A549 (cell line): ENCODE measurements around the gene PCNX3. TPM values are rescaled to one million over a fixed set of nuclear protein-coding genes. Genes with fewer than 3 reads are reported as not detected.

Experiments used
- ATAC-seq, 2 experiments: fragments of 200-7000 bp in 1 of 2; fragments of >200 bp in 1 of 2; cut with Nextera tagmentation in 1 of 2; cut with Tn5 transposase in 1 of 2; 3 replicates each; pipeline versions ENCODE4 v1.8.0 to v1.9.1; 2018 to 2020; ENCODE audit warnings: mild to moderate bottlenecking in 1 of 2, moderate library complexity in 1 of 2
- CTCF ChIA-PET: fragments of 300-600 bp; sonication (Branson Sonifier 250); formaldehyde crosslinking; extraction: SDS; loops from one replicate; lab custom pipeline; 2021; ENCODE audit warnings: antibody characterized with exemption, inconsistent platforms; lab: Yijun Ruan, JAX
- POLR2A ChIA-PET: fragments of 350-600 bp; formaldehyde crosslinking; extraction: SDS; loops from one replicate; lab custom pipeline; 2021; ENCODE audit warnings: antibody characterized with exemption, inconsistent platforms; lab: Yijun Ruan, JAX
- DNase-seq, 2 experiments: peaks; one replicate each; pipeline versions ENCODE4 v3.0.0 to v3.0.0-alpha.2; 2011 to 2016; ENCODE audit warnings: low read depth in 1 of 2, low spot score in 1 of 2
- FAIRE-seq: peaks from 2 replicates; lab custom pipeline; 2011; peaks lifted over from hg19 to GRCh38; lab: Jason Lieb, UNC
- H3K27ac ChIP-seq, 2 experiments: fragments of >200 bp; sonication (Bioruptor Twin); formaldehyde crosslinking; 3 replicates each; pipeline ENCODE4 v1.5.1; 2016 to 2017
- H3K4me1 ChIP-seq: fragments of >200 bp; sonication (Bioruptor Twin); formaldehyde crosslinking; 3 replicates; pipeline ENCODE4 v1.6.1; 2016
- H3K4me2 ChIP-seq: fragments of >200 bp; sonication (Bioruptor Twin); formaldehyde crosslinking; 3 replicates; pipeline ENCODE4 v1.6.1; 2016
- H3K4me3 ChIP-seq: fragments of >200 bp; sonication (Bioruptor Twin); formaldehyde crosslinking; 3 replicates; pipeline ENCODE4 v1.5.1; 2016
- H3K9me3 ChIP-seq: fragments of >200 bp; sonication (Bioruptor Twin); formaldehyde crosslinking; 3 replicates; pipeline ENCODE4 v1.6.1; 2016
- CBX2 ChIP-seq: fragments of 200-600 bp; sonication (generic); IDR thresholded peaks from 2 replicates; pipeline ENCODE4 v1.6.1; 2016; ENCODE audit warnings: low read depth, mild to moderate bottlenecking, borderline replicate concordance
- CBX8 ChIP-seq: fragments of 200-600 bp; sonication (generic); IDR thresholded peaks from 2 replicates; pipeline ENCODE4 v1.6.1; 2016
- CEBPB ChIP-seq, 2 experiments: fragments of >200 bp in 1 of 2; sonication (Bioruptor Twin) in 1 of 2; formaldehyde crosslinking in 1 of 2; IDR thresholded peaks; 2 replicates each; pipeline ENCODE4 v1.6.1; 2012 to 2016
- EHMT2 ChIP-seq: fragments of 200-600 bp; sonication (generic); IDR thresholded peaks from 2 replicates; pipeline ENCODE4 v1.6.1; 2016; ENCODE audit warnings: antibody characterized with exemption, low read depth, mild to moderate bottlenecking, moderate library complexity
- HDAC2 ChIP-seq: fragments of 200-600 bp; sonication (generic); IDR thresholded peaks from 2 replicates; pipeline ENCODE4 v1.6.1; 2016
- HEYL ChIP-seq: fragments of 250-450 bp; sonication (Bioruptor Pico); IDR thresholded peaks from 2 replicates; pipeline ENCODE4 v1.8.0; 2021; ENCODE audit warnings: mild to moderate bottlenecking, moderate library complexity
- HOXA7 ChIP-seq: fragments of 250-450 bp; sonication (Bioruptor Pico); IDR thresholded peaks from 2 replicates; pipeline ENCODE4 v1.5.0; 2020; ENCODE audit warnings: mild to moderate bottlenecking, moderate library complexity
- HOXB13 ChIP-seq: fragments of 250-450 bp; sonication (Bioruptor Pico); IDR thresholded peaks from 2 replicates; pipeline ENCODE4 v1.5.0; 2020; ENCODE audit warnings: low read depth, mild to moderate bottlenecking, moderate library complexity
- MAFK ChIP-seq: fragments of 450-650 bp; IDR thresholded peaks from 2 replicates; pipeline ENCODE4 v1.6.1; 2014; ENCODE audit not compliant: partially characterized antibody
- MAZ ChIP-seq: fragments of 150-350 bp; IDR thresholded peaks from 2 replicates; pipeline ENCODE4 v1.6.1; 2014; ENCODE audit warnings: antibody characterized with exemption, low read depth, low read length, borderline replicate concordance
- NFE2L2 ChIP-seq: fragments of 150-350 bp; conservative IDR thresholded peaks from 2 replicates; pipeline ENCODE4 v1.6.1; 2014; ENCODE audit warnings: low read length
- NPAS2 ChIP-seq: fragments of 250-450 bp; sonication (Bioruptor Pico); IDR thresholded peaks from 2 replicates; pipeline ENCODE4 v1.8.0; 2022; ENCODE audit warnings: mild to moderate bottlenecking, moderate library complexity, borderline replicate concordance
- POLR2A ChIP-seq: IDR thresholded peaks from 2 replicates; pipeline ENCODE4 v1.6.1; 2012; ENCODE audit warnings: mild to moderate bottlenecking, low read length
- POLR2AphosphoS2 ChIP-seq: conservative IDR thresholded peaks from 2 replicates; pipeline ENCODE4 v1.6.1; 2012; ENCODE audit warnings: low read length, improper control_type of control experiment, inconsistent platforms
- RAD21 ChIP-seq, 2 experiments: fragments of >200 bp in 1 of 2; sonication (Bioruptor Twin) in 1 of 2; formaldehyde crosslinking in 1 of 2; IDR thresholded peaks in 1 of 2; conservative IDR thresholded peaks in 1 of 2; 2 replicates in 1 of 2; 3 replicates in 1 of 2; pipeline ENCODE4 v1.6.1; 2012 to 2018; ENCODE audit warnings: inconsistent platforms in 1 of 2
- RCOR1 ChIP-seq: fragments of 150-350 bp; IDR thresholded peaks from 2 replicates; pipeline ENCODE4 v1.6.1; 2014; ENCODE audit warnings: antibody characterized with exemption, low read length, low read depth
- RFX5 ChIP-seq: fragments of 450-650 bp; IDR thresholded peaks from 2 replicates; pipeline ENCODE4 v1.7.1; 2014; ENCODE audit warnings: antibody characterized with exemption, mild to moderate bottlenecking, moderate library complexity
- ZC3H11A ChIP-seq: fragments of 450-650 bp; IDR thresholded peaks from 2 replicates; pipeline ENCODE4 v1.6.1; 2014; ENCODE audit warnings: antibody characterized with exemption, mild to moderate bottlenecking
- ZNF302 ChIP-seq: fragments of 250-450 bp; sonication (Bioruptor Pico); IDR thresholded peaks from 2 replicates; pipeline ENCODE4 v1.9.0; 2021; ENCODE audit warnings: inconsistent platforms, mild to moderate bottlenecking, moderate library complexity
- WGBS: methylation state at CpG from one replicate; pipeline ENCODE4 v1.1.6; 2017; ENCODE audit errors: missing lambda C conversion rate; 5-methylcytosine and 5-hydroxymethylcytosine counted together
- polyA plus RNA-seq, 4 experiments: library from polyadenylated mRNA; depleted of rRNA in 3 of 4; stranded (reverse); fragments of >200 nt; fragmentation: RNase III in 1 of 4; extraction: RNeasy Plus Mini Kit Qiagen cat#74134 plus additional on column Dnase treatment in 1 of 4; gene quantifications; 2 replicates in 3 of 4; 3 replicates in 1 of 4; pipeline ENCODE4 v1.2.3, GENCODE V29; 2011 to 2017
- TF ChIP-seq, protein P1 (sequence below): fragments of 150-350 bp; IDR thresholded peaks from 2 replicates; pipeline ENCODE4 v1.6.1; 2014; ENCODE audit warnings: low read depth, mild to moderate bottlenecking, low read length
- TF ChIP-seq, protein P2 (sequence below): fragments of >200 bp; sonication (Bioruptor Twin); formaldehyde crosslinking; IDR thresholded peaks from 3 replicates; pipeline ENCODE4 v1.6.1; 2016
- TF ChIP-seq, protein P3 (sequence below): IDR thresholded peaks from 2 replicates; pipeline ENCODE4 v1.6.1; 2012; ENCODE audit warnings: low read depth, borderline replicate concordance
- TF ChIP-seq, protein P4 (sequence below): fragments of >200 bp; sonication (Bioruptor Twin); formaldehyde crosslinking; IDR thresholded peaks from 3 replicates; pipeline ENCODE4 v1.5.1; 2016
- TF ChIP-seq, protein P5 (sequence below): fragments of 250-450 bp; sonication (Bioruptor Pico); IDR thresholded peaks from 2 replicates; pipeline ENCODE4 v1.5.0; 2021; ENCODE audit warnings: mild to moderate bottlenecking, moderate library complexity, borderline replicate concordance

Gene PCNX3
- polyA plus RNA-seq, 2 of the 4 experiments (the other 2 are of a cell fraction): 14.2 to 29.7 TPM

DNA sequence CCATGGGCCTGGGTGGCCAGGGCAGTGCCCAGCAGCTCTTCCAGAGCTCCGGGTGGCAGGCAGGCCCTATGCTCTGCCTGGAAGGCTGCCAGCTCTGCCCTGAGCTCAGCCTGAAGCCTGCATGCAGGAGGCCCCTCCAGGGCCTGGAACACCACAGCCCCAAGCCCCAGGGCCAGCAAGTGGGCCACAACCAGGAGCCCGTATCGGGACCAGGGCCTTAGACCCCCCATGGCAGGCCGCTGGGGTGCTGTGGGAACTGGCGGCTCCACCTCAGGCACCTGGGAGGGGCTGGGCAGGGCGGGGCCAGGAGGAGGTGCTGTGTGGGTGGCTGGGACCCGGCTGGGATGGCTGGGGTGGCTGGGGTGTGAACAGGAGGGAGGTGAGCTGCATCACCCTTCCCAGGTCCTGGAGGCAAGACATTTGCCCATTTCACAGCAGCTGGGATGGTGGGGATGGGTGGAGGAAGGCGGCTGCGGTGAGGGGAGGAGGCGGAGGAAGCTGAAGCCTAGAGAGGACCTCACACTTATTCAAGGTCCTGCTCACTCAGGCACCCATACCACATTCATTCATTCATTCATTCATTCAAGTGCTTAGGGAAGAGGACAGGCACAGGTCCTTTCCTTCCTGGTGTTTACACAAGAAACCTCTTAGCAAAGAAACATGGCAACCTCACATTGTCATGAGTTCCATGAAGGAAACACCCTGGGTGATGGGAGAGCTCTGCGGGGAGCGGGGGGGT is 19.9 kb upstream of the PCNX3 start, which contains the start of gene KCNK7:
KCNK7 (minus strand) TSS at position 258 of the 739 bp plus-strand sequence; CDS start at position 230, 28 bp downstream.
- FAIRE-seq: no peak
- H3K27ac ChIP-seq: 0 out of 6 replicates have a peak within 1 kb of the TSS, but pooled peaks of 1 of the 2 experiments have one; percentile 16
- DNase-seq: no peak
- no peak within 1 kb of the TSS for H3K4me2 ChIP-seq
- ATAC-seq: peak; percentile 7 to 28; a peak in 4 of 6 replicates
- no peak within 1 kb of the TSS for H3K4me3 ChIP-seq
- H3K4me1 ChIP-seq: no peaks in the 10 kb centered on the region; the same call in 2 of the 3 replicates
- CTCF ChIA-PET: interaction anchor here (0.9 to 20.1 kb wide), 8 partner anchors 6 to 180 kb away, joined by 3 to 249 read pairs (median 53); partner anchors contain the start of genes EHBP1L1, FAM89B, KCNK7 and MAP3K11
- 98% methylated on average over 5 of the region's 12 CpGs for WGBS
- POLR2A ChIA-PET: interaction anchor here (1.0 kb wide), 1 partner anchor 20 kb away, joined by 3 read pairs; the partner anchor contains the start of gene PCNX3
- no peaks in the 10 kb centered on the region for H3K9me3 ChIP-seq
- TF ChIP-seq MAZ (no peak), POLR2AphosphoS2 (no peak), RAD21 (conservative IDR thresholded peaks at IDR 0.05 in 1 of 2, IDR thresholded peaks at IDR 0.05 in 1 of 2) (no peak), HOXB13 (no peak)
- TF ChIP-seq, protein P1, sequence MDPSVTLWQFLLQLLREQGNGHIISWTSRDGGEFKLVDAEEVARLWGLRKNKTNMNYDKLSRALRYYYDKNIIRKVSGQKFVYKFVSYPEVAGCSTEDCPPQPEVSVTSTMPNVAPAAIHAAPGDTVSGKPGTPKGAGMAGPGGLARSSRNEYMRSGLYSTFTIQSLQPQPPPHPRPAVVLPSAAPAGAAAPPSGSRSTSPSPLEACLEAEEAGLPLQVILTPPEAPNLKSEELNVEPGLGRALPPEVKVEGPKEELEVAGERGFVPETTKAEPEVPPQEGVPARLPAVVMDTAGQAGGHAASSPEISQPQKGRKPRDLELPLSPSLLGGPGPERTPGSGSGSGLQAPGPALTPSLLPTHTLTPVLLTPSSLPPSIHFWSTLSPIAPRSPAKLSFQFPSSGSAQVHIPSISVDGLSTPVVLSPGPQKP: no peak

DNA sequence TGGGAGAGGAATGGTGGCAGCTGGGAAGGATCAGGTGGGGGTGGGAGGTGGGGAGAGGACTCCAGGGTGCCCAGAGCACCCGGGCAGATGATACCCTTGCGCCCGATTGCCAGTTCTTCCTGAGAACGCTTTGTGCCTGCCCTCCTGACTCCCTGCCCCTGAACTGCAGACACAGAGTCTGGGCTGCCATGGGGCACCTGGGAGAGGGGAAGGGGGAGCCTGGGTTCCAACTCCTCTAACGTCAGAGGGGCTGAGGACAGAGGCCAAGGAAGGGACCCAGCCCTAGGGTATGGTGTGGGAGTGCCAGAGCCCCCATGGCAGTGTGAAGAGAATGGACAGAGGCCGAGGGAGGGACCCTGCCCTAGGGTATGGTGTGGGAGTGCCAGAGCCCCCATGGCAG is 19.1 kb upstream of the PCNX3 start:
- Histone ChIP-seq H3K4me2 (no peak overlapping the region), H3K4me1 (no peaks in the 10 kb centered on the region; the same call in 2 of the 3 replicates), H3K4me3 (no peak overlapping the region), H3K27ac (no peak overlapping the region), H3K9me3 (no peaks in the 10 kb centered on the region)
- ChIA-PET CTCF (interaction anchor here (0.9 to 20.1 kb wide), 6 partner anchors 7 to 181 kb away, joined by 3 to 249 read pairs (median 88); partner anchors contain the start of genes EHBP1L1, FAM89B, KCNK7 and MAP3K11), POLR2A (interaction anchor here (1.0 kb wide), 1 partner anchor 19 kb away, joined by 3 read pairs; the partner anchor contains the start of gene PCNX3)
- no peak for ATAC-seq
- 90% methylated on average over 1 of the region's 6 CpGs for WGBS
- no peak for DNase-seq
- TF ChIP-seq MAFK (no peak), NPAS2 (CRISPR knock-in tag) (no peak), RCOR1 (no peak), POLR2A (no peak), ZNF302 (CRISPR knock-in tag) (no peak), ZC3H11A (no peak), HEYL (CRISPR knock-in tag) (no peak), CEBPB (IDR thresholded peaks at IDR 0.05) (no peak), CBX8 (no peak), HDAC2 (no peak), HOXA7 (CRISPR knock-in tag) (no peak), RFX5 (no peak), NFE2L2 (no peak), CBX2 (no peak), EHMT2 (no peak)
- TF ChIP-seq, protein P2, sequence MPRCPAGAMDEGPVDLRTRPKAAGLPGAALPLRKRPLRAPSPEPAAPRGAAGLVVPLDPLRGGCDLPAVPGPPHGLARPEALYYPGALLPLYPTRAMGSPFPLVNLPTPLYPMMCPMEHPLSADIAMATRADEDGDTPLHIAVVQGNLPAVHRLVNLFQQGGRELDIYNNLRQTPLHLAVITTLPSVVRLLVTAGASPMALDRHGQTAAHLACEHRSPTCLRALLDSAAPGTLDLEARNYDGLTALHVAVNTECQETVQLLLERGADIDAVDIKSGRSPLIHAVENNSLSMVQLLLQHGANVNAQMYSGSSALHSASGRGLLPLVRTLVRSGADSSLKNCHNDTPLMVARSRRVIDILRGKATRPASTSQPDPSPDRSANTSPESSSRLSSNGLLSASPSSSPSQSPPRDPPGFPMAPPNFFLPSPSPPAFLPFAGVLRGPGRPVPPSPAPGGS: no peak
- TF ChIP-seq, protein P3, sequence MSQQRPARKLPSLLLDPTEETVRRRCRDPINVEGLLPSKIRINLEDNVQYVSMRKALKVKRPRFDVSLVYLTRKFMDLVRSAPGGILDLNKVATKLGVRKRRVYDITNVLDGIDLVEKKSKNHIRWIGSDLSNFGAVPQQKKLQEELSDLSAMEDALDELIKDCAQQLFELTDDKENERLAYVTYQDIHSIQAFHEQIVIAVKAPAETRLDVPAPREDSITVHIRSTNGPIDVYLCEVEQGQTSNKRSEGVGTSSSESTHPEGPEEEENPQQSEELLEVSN: no peak
- TF ChIP-seq, protein P4, sequence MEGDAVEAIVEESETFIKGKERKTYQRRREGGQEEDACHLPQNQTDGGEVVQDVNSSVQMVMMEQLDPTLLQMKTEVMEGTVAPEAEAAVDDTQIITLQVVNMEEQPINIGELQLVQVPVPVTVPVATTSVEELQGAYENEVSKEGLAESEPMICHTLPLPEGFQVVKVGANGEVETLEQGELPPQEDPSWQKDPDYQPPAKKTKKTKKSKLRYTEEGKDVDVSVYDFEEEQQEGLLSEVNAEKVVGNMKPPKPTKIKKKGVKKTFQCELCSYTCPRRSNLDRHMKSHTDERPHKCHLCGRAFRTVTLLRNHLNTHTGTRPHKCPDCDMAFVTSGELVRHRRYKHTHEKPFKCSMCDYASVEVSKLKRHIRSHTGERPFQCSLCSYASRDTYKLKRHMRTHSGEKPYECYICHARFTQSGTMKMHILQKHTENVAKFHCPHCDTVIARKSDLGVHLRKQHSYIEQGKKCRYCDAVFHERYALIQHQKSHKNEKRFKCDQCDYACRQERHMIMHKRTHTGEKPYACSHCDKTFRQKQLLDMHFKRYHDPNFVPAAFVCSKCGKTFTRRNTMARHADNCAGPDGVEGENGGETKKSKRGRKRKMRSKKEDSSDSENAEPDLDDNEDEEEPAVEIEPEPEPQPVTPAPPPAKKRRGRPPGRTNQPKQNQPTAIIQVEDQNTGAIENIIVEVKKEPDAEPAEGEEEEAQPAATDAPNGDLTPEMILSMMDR: no peak
- TF ChIP-seq, protein P5, sequence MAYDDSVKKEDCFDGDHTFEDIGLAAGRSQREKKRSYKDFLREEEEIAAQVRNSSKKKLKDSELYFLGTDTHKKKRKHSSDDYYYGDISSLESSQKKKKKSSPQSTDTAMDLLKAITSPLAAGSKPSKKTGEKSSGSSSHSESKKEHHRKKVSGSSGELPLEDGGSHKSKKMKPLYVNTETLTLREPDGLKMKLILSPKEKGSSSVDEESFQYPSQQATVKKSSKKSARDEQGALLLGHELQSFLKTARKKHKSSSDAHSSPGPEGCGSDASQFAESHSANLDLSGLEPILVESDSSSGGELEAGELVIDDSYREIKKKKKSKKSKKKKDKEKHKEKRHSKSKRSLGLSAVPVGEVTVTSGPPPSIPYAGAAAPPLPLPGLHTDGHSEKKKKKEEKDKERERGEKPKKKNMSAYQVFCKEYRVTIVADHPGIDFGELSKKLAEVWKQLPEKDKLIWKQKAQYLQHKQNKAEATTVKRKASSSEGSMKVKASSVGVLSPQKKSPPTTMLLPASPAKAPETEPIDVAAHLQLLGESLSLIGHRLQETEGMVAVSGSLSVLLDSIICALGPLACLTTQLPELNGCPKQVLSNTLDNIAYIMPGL (CRISPR knock-in tag): no peak
- no peak for FAIRE-seq
